GM19452 (cell line): Measurements from ENCODE around the gene ROBO4.

ENCODE experiments used
- ATAC-seq: cut with Tn5 transposase; IDR thresholded peaks from one replicate; pipeline ENCODE4 v1.9.1; 2021; ENCODE audit not compliant: unreplicated experiment

ROBO4 gene

GRCh38 chr11:124919898-124920297 is 22.2 kb upstream of the ROBO4 start:
- ATAC-seq, result no peak

GRCh38 chr11:124918950-124919349 is 21.3 kb upstream of the ROBO4 start, which contains the start of gene HEPN1:
HEPN1 (plus strand) TSS chr11:124919250.
- ATAC-seq, result no peak

- no peak for ATAC-seq
Observed at GRCh38 chr11:124917115-124917637, 19.5 kb upstream of the ROBO4 start.

- ATAC-seq, result no peak
Observed at GRCh38 chr11:124916370-124916710, 18.7 kb upstream of the ROBO4 start.

- ATAC-seq, result no peak
Observed at GRCh38 chr11:124915541-124916369, 18.1 kb upstream of the ROBO4 start.

- no peak for ATAC-seq
Observed at GRCh38 chr11:124902616-124903015, 5.0 kb upstream of the ROBO4 start.

GRCh38 chr11:124900464-124900863 is 2.8 kb upstream of the ROBO4 start:
- ATAC-seq, result no peak

- no peak for ATAC-seq
Observed at GRCh38 chr11:124899383-124900145, 1.9 kb upstream of the ROBO4 start.

GRCh38 chr11:124898711-124899110 is 1.0 kb upstream of the ROBO4 start:
- ATAC-seq, result no peak

- no peak for ATAC-seq
Observed at GRCh38 chr11:124898263-124898680, 607 bp upstream of the ROBO4 start.

GRCh38 chr11:124896821-124897391 is 759 bp downstream of the ROBO4 start:
- no peak for ATAC-seq

- no peak for ATAC-seq
Observed at GRCh38 chr11:124896071-124896750, 1.5 kb downstream of the ROBO4 start.

GRCh38 chr11:124895471-124895971 is 2.1 kb downstream of the ROBO4 start:
- no peak for ATAC-seq

GRCh38 chr11:124894606-124895430 is 2.8 kb downstream of the ROBO4 start:
- ATAC-seq, result no peak

GRCh38 chr11:124893781-124894401 is 3.8 kb downstream of the ROBO4 start:
- ATAC-seq, result no peak

GRCh38 chr11:124892750-124893454 is 4.8 kb downstream of the ROBO4 start:
- no peak for ATAC-seq

- no peak for ATAC-seq
Observed at GRCh38 chr11:124892146-124892545, 5.5 kb downstream of the ROBO4 start.

GRCh38 chr11:124891373-124891861 is 6.2 kb downstream of the ROBO4 start:
- no peak for ATAC-seq
